CD14-positive monocyte (primary cell): ENCODE data around the gene SLC18A3. TPM values are rescaled to one million over a fixed set of nuclear protein-coding genes. Genes with fewer than 3 reads are reported as not detected.

Experiments used
- DNase-seq, 3 donors: peaks; one replicate each; pipeline ENCODE4 v3.0.0-alpha.2; 2011 to 2022
- H2AFZ ChIP-seq: 2 replicates; pipeline ENCODE4 v1.6.0; 2012; ENCODE audit warnings: mild to moderate bottlenecking, low read depth, low read length, inconsistent platforms; ENCODE audit not compliant: insufficient read depth, poor library complexity, severe bottlenecking
- H3K27ac ChIP-seq, 2 donors: 1 replicate in 1 of 2; 2 replicates in 1 of 2; pipeline ENCODE4 v1.5.1; 2012 to 2013; ENCODE audit warnings: low read length in 2 of 2, control low read depth in 1 of 2, inconsistent platforms in 1 of 2, low read depth in 1 of 2, mild to moderate bottlenecking in 1 of 2
- H3K27me3 ChIP-seq, 2 donors: one replicate each; pipeline versions ENCODE4 v1.6.0 to v1.6.1; 2011 to 2013; ENCODE audit warnings: low read length in 2 of 2; ENCODE audit not compliant: control insufficient read depth in 2 of 2, insufficient read depth in 2 of 2
- H3K36me3 ChIP-seq, 2 donors: replicated peaks in 1 of 2; 1 replicate in 1 of 2; 2 replicates in 1 of 2; pipeline versions ENCODE4 v1.5.1 to v1.6.1; 2012 to 2013; ENCODE audit warnings: low read length in 2 of 2, control low read depth in 1 of 2, inconsistent platforms in 1 of 2, mild to moderate bottlenecking in 1 of 2; ENCODE audit not compliant: insufficient read depth in 2 of 2, control insufficient read depth in 1 of 2
- H3K4me1 ChIP-seq, 2 donors: 1 replicate in 1 of 2; 2 replicates in 1 of 2; pipeline versions ENCODE4 v1.5.1 to v1.6.1; 2012 to 2013; ENCODE audit warnings: low read length in 2 of 2, control low read depth in 1 of 2, inconsistent platforms in 1 of 2, mild to moderate bottlenecking in 1 of 2, moderate library complexity in 1 of 2; ENCODE audit not compliant: insufficient read depth in 2 of 2, control insufficient read depth in 1 of 2
- H3K4me2 ChIP-seq: replicated peaks from 2 replicates; pipeline ENCODE3; 2012; ENCODE audit warnings: low read length, moderate library complexity, mild to moderate bottlenecking; ENCODE audit not compliant: poor library complexity, severe bottlenecking; ENCODE audit errors: extremely low read depth
- H3K4me3 ChIP-seq, 3 experiments: fragments of 200-600 bp in 1 of 3; sonication (generic) in 1 of 3; replicated peaks in 1 of 3; 1 replicate in 2 of 3; 2 replicates in 1 of 3; pipeline ENCODE4 v1.5.1; 2011 to 2013; ENCODE audit warnings: low read length in 3 of 3, mild to moderate bottlenecking in 3 of 3, control low read depth in 2 of 3, low read depth in 2 of 3, inconsistent platforms in 1 of 3, moderate library complexity in 1 of 3
- H3K79me2 ChIP-seq: 2 replicates; pipeline ENCODE4 v1.6.0; 2012; ENCODE audit warnings: mild to moderate bottlenecking, control low read depth, inconsistent platforms, low read length, moderate library complexity; ENCODE audit not compliant: insufficient read depth
- H3K9ac ChIP-seq: 2 replicates; pipeline ENCODE4 v1.6.0; 2017; ENCODE audit warnings: low read length, mild to moderate bottlenecking; ENCODE audit not compliant: insufficient read depth, poor library complexity, severe bottlenecking
- H3K9me3 ChIP-seq, 2 donors: replicated peaks in 1 of 2; 1 replicate in 1 of 2; 2 replicates in 1 of 2; pipeline versions ENCODE4 v1.5.1 to v1.6.1; 2012 to 2013; ENCODE audit warnings: low read length in 2 of 2, control low read depth in 1 of 2; ENCODE audit not compliant: control insufficient read depth in 1 of 2, insufficient read depth in 1 of 2
- H4K20me1 ChIP-seq: 2 replicates; pipeline ENCODE4 v1.6.0; 2012; ENCODE audit warnings: mild to moderate bottlenecking, low read length, control low read depth, moderate library complexity; ENCODE audit not compliant: insufficient read depth
- H3K27ac Mint-ChIP-seq, 7 donors: one replicate each; pipeline ENCODE4 v1.8.0; 2020; ENCODE audit warnings: mild to moderate bottlenecking in 7 of 7, mixed read lengths in 7 of 7, moderate library complexity in 6 of 7, inconsistent platforms in 2 of 7
- H3K27me3 Mint-ChIP-seq, 3 donors: one replicate each; pipeline ENCODE4 v1.8.0; 2021 to 2022; ENCODE audit warnings: low read depth in 3 of 3, mild to moderate bottlenecking in 3 of 3, mixed read lengths in 3 of 3, moderate library complexity in 3 of 3, inconsistent platforms in 1 of 3
- H3K36me3 Mint-ChIP-seq, 2 donors: one replicate each; pipeline ENCODE4 v1.8.0; 2020; ENCODE audit warnings: mixed read lengths in 2 of 2, inconsistent platforms in 1 of 2, mild to moderate bottlenecking in 1 of 2
- H3K4me1 Mint-ChIP-seq: one replicate; pipeline ENCODE4 v1.8.0; 2020; ENCODE audit warnings: mild to moderate bottlenecking, mixed read lengths
- H3K4me3 Mint-ChIP-seq, 2 donors: one replicate each; pipeline ENCODE4 v1.8.0; 2020; ENCODE audit warnings: mild to moderate bottlenecking in 2 of 2, mixed read lengths in 2 of 2, moderate library complexity in 1 of 2
- H3K9me3 Mint-ChIP-seq, 7 donors: one replicate each; pipeline ENCODE4 v1.8.0; 2020 to 2022; ENCODE audit warnings: mixed read lengths in 7 of 7, mild to moderate bottlenecking in 6 of 7, moderate library complexity in 6 of 7, inconsistent platforms in 2 of 7
- WGBS: methylation state at CpG from one replicate; pipeline ENCODE4 v1.1.5; 2013; ENCODE audit warnings: missing lambda C conversion rate; ENCODE audit not compliant: insufficient coverage; 5-methylcytosine and 5-hydroxymethylcytosine counted together
- intact Hi-C, 2 donors: fragments of 100-400 bp; cut with micrococcal nuclease; formaldehyde crosslinking; loops; one replicate each; pipeline versions ENCODE4 v1.15.0 to v1.15.1; 2023
- polyA plus RNA-seq, 3 donors: library from polyadenylated mRNA; depleted of rRNA in 1 of 3; unstranded in 2 of 3; stranded (reverse) in 1 of 3; fragments of 300-500 nt in 2 of 3; fragments of >200 nt in 1 of 3; fragmentation: Illumina TruSeq in 2 of 3; gene quantifications; 1 replicate in 2 of 3; 2 replicates in 1 of 3; pipeline ENCODE4 v1.2.3, GENCODE V29; 2012 to 2021
- TF ChIP-seq, protein P1 (sequence below): fragments of 200-600 bp; IDR thresholded peaks from one replicate; pipeline ENCODE4 v1.8.0; 2022; ENCODE audit warnings: antibody characterized with exemption, mild to moderate bottlenecking

SLC18A3 gene
- polyA plus RNA-seq, 3 donors, result not detected

DNA sequence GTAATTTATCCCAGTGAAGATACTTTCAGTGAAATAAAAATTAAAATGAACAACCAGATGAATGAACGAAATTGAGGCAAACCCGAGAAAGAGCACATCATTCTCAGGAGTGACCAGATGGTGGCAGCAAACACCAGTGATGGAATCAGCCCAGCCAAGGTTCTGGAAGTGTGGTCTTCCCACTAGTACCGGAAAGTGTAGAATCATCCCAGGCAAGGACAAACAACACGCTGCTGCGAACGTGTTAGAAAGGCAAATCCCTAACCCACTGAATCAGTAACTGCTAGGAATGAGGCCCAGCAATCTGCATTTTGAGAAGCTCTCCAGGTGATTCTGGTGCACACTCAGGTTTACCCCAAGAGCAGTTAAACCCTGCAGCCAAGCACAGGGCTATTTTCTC lies 15.5 kb upstream of the SLC18A3 start:
- Histone ChIP-seq H3K36me3 (no peaks in the 10 kb centered on the region), H3K79me2 (no peaks in the 10 kb centered on the region), H3K4me3 (no peak overlapping the region), H3K9ac (no peak overlapping the region), H4K20me1 (no peaks in the 10 kb centered on the region), H3K4me2 (no peak overlapping the region), H3K4me1 (no peaks in the 10 kb centered on the region), H3K27me3 (no peaks in the 10 kb centered on the region), H3K27ac (no peak overlapping the region), H3K9me3 (no peaks in the 10 kb centered on the region), H2AFZ (no peak overlapping the region)
- 4% methylated on average over 6 of the region's 6 CpGs for WGBS
- Mint-ChIP-seq H3K27ac (no peak overlapping the region), H3K4me3 (no peak overlapping the region), H3K36me3 (no peaks in the 10 kb centered on the region), H3K9me3 (peaks cover 0 to 12% (median 4%) of the 10 kb centered on the region in 7 donors), H3K4me1 (peaks cover 2% of the 10 kb centered on the region), H3K27me3 (peaks cover 16 to 17% (median 17%) of the 10 kb centered on the region in 3 donors)
- TF ChIP-seq, protein P1, sequence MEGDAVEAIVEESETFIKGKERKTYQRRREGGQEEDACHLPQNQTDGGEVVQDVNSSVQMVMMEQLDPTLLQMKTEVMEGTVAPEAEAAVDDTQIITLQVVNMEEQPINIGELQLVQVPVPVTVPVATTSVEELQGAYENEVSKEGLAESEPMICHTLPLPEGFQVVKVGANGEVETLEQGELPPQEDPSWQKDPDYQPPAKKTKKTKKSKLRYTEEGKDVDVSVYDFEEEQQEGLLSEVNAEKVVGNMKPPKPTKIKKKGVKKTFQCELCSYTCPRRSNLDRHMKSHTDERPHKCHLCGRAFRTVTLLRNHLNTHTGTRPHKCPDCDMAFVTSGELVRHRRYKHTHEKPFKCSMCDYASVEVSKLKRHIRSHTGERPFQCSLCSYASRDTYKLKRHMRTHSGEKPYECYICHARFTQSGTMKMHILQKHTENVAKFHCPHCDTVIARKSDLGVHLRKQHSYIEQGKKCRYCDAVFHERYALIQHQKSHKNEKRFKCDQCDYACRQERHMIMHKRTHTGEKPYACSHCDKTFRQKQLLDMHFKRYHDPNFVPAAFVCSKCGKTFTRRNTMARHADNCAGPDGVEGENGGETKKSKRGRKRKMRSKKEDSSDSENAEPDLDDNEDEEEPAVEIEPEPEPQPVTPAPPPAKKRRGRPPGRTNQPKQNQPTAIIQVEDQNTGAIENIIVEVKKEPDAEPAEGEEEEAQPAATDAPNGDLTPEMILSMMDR, result peak; percentile 81
- DNase-seq, result peak in 2 of 3 donors; percentile 14 to 24
- intact Hi-C loops, result loop anchor here in 1 of 2 donors (5.0 kb wide), 1 partner anchor 628 kb away; no protein-coding TSS in a partner anchor

DNA sequence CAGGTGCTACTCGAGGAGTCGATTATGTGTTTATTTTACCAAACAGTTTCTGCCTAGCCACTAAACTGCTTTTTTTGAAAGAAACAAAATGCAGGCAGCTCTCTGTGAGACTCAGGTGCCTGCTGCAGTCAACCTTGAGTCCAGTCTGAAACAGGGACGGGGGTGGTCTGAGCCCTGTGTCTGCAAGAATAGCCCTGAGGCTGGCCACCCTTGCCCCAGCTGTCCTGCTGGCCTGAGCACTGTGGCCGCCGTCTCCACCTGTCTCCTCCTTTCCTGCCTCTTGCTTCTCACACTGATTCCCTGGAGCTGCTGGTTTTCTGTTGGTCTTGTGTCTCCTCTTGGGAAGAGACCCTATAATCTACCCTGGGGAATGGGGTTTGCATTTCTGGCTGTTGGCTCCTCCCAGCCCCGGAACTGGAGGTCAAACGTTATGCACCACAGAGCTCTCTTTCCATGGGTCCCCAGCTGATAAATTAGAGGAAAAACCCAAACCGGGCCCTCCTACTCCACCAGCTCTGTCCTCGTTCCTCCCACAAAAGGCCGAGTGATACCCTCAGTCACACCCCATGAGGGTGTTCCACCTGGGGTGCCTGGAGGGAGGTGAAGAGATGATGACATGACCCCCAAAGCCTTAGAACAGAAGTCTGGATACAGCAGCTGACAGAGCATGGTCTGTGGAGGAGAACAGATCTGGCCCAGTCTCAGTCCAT lies 15.0 kb upstream of the SLC18A3 start:
- peaks cover 17 to 18% (median 17%) of the 10 kb centered on the region in 3 donors for H3K27me3 Mint-ChIP-seq
- Histone ChIP-seq H3K79me2 (no peaks in the 10 kb centered on the region), H2AFZ (no peak overlapping the region), H3K4me2 (no peak overlapping the region), H4K20me1 (no peaks in the 10 kb centered on the region), H3K4me1 (no peaks in the 10 kb centered on the region), H3K36me3 (no peaks in the 10 kb centered on the region), H3K27ac (no peak overlapping the region), H3K9me3 (no peaks in the 10 kb centered on the region), H3K27me3 (no peaks in the 10 kb centered on the region), H3K9ac (no peak overlapping the region), H3K4me3 (no peak overlapping the region)
- TF ChIP-seq, protein P1, result no peak
- DNase-seq, result no peak
- no peak overlapping the region for H3K4me3 Mint-ChIP-seq
- intact Hi-C loops, result no loop called here
- H3K36me3 Mint-ChIP-seq, result no peaks in the 10 kb centered on the region
- peak overlapping the region in 1 of 7 donors; percentile 38 for H3K27ac Mint-ChIP-seq
- H3K4me1 Mint-ChIP-seq, result peaks cover 2% of the 10 kb centered on the region
- WGBS, result 68% methylated on average over 3 of the region's 10 CpGs
- peaks cover 0 to 8% (median 1%) of the 10 kb centered on the region in 7 donors for H3K9me3 Mint-ChIP-seq
